HepG2 (cell line): ENCODE data around the gene SIK3. TPM values are rescaled to one million over a fixed set of nuclear protein-coding genes. Genes with fewer than 3 reads are reported as not detected.

Experiments
- ARNT ChIP-seq: fragments of 450-650 bp; IDR thresholded peaks from 2 replicates; pipeline ENCODE4 v1.6.1; 2017
- DMAP1 ChIP-seq: IDR thresholded peaks from 2 replicates; pipeline ENCODE4 v1.6.1; 2016
- FOXA3 ChIP-seq: IDR thresholded peaks from 2 replicates; pipeline ENCODE4 v1.6.1; 2016; ENCODE audit warnings: missing genetic modification reagents, missing compliant biosample characterization
- HDAC1 ChIP-seq: sonication (generic); formaldehyde crosslinking; IDR thresholded peaks from 2 replicates; pipeline ENCODE4 v1.5.1; 2020; ENCODE audit warnings: mild to moderate bottlenecking, missing genetic modification reagents
- HNRNPK ChIP-seq: fragments of 200-400 bp; formaldehyde crosslinking; IDR thresholded peaks from 2 replicates; pipeline ENCODE4 v1.6.1; 2018; ENCODE audit warnings: low read length, low read depth, moderate library complexity, mild to moderate bottlenecking; ENCODE audit not compliant: poor library complexity, severe bottlenecking
- KDM2A ChIP-seq: sonication (generic); formaldehyde crosslinking; IDR thresholded peaks from 2 replicates; pipeline ENCODE4 v1.4.0; 2020; ENCODE audit warnings: low read depth, missing genetic modification reagents, borderline replicate concordance
- PAWR ChIP-seq: sonication (generic); formaldehyde crosslinking; IDR thresholded peaks from 2 replicates; pipeline ENCODE4 v1.4.0; 2020; ENCODE audit warnings: missing genetic modification reagents, mild to moderate bottlenecking, borderline replicate concordance
- RBM22 ChIP-seq: fragments of 200-400 bp; formaldehyde crosslinking; optimal IDR thresholded peaks from 2 replicates; pipeline ENCODE3; 2017; ENCODE audit warnings: mild to moderate bottlenecking, low read length, moderate library complexity
- RNF219 ChIP-seq: sonication (generic); formaldehyde crosslinking; IDR thresholded peaks from 2 replicates; pipeline ENCODE4 v1.5.0; 2020; ENCODE audit warnings: mild to moderate bottlenecking, missing genetic modification reagents
- TERF1 ChIP-seq: sonication (generic); formaldehyde crosslinking; IDR thresholded peaks from 2 replicates; pipeline ENCODE4 v1.8.0; 2022; ENCODE audit warnings: mild to moderate bottlenecking, missing genetic modification reagents, moderate library complexity
- YEATS4 ChIP-seq: sonication (generic); formaldehyde crosslinking; IDR thresholded peaks from 2 replicates; pipeline ENCODE4 v1.4.0; 2020; ENCODE audit warnings: missing genetic modification reagents, borderline replicate concordance
- ZNF17 ChIP-seq: sonication (generic); formaldehyde crosslinking; IDR thresholded peaks from 2 replicates; pipeline ENCODE4 v1.5.0; 2020; ENCODE audit warnings: mild to moderate bottlenecking, missing genetic modification reagents
- ZNF318 ChIP-seq: sonication (generic); formaldehyde crosslinking; IDR thresholded peaks from 2 replicates; pipeline ENCODE4 v1.4.0; 2020; ENCODE audit warnings: mild to moderate bottlenecking, missing genetic modification reagents
- ZNF44 ChIP-seq: sonication (generic); formaldehyde crosslinking; IDR thresholded peaks from 2 replicates; pipeline ENCODE4 v1.5.1; 2020; ENCODE audit warnings: mild to moderate bottlenecking, missing genetic modification reagents
- polyA plus RNA-seq, 8 experiments: library from polyadenylated mRNA; depleted of rRNA in 3 of 8; stranded (reverse) in 7 of 8; unstranded in 1 of 8; fragments of >200 nt; fragmentation: Illumina TruSeq in 4 of 8; extraction: Trizol in 4 of 8; gene quantifications; 2 replicates each; pipeline versions ENCODE4 v1.2.1 to v1.2.3, GENCODE V29; 2011 to 2016; ENCODE audit warnings: low read depth in 4 of 8, missing spikeins in 1 of 8, mixed read lengths in 1 of 8; ENCODE audit not compliant: insufficient read depth in 1 of 8
- total RNA-seq, 5 experiments: library from RNA; depleted of rRNA; stranded (reverse); fragments of >200 nt; fragmentation: Illumina TruSeq; extraction: Trizol; gene quantifications; 2 replicates each; pipeline ENCODE4 v1.2.3, GENCODE V29; 2016; ENCODE audit warnings: low read depth in 1 of 5
- TF ChIP-seq, protein P1 (sequence below): sonication (generic); formaldehyde crosslinking; IDR thresholded peaks from 2 replicates; pipeline ENCODE4 v1.5.0; 2020; ENCODE audit warnings: mild to moderate bottlenecking, low read depth, missing genetic modification reagents, borderline replicate concordance
- TF ChIP-seq, protein P2 (sequence below): sonication (generic); formaldehyde crosslinking; IDR thresholded peaks from 2 replicates; pipeline ENCODE4 v1.5.1; 2020; ENCODE audit warnings: missing genetic modification reagents, mild to moderate bottlenecking, borderline replicate concordance

SIK3 gene
- total and polyA plus RNA-seq, 2 of the 13 experiments (the other 11 are each of a cell fraction or from before 2014, with no cell fraction given), result 5.7 to 9.8 TPM

- TF ChIP-seq KDM2A (CRISPR knock-in tag) (no peak), PAWR (CRISPR knock-in tag) (no peak), RBM22 (peak; percentile 14), ZNF17 (CRISPR knock-in tag) (no peak), YEATS4 (CRISPR knock-in tag) (peak; percentile 72), HNRNPK (no peak), RNF219 (CRISPR knock-in tag) (no peak), TERF1 (CRISPR knock-in tag) (no peak), DMAP1 (CRISPR knock-in tag) (no peak), ZNF318 (CRISPR knock-in tag) (no peak), HDAC1 (CRISPR knock-in tag) (peak; percentile 62; the same call in 1 of the 2 replicates), ARNT (no peak), ZNF44 (no peak), FOXA3 (no peak; the same call in 1 of the 2 replicates)
- TF ChIP-seq, protein P1, sequence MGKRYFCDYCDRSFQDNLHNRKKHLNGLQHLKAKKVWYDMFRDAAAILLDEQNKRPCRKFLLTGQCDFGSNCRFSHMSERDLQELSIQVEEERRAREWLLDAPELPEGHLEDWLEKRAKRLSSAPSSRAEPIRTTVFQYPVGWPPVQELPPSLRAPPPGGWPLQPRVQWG (CRISPR knock-in tag), result no peak
- TF ChIP-seq, protein P2, sequence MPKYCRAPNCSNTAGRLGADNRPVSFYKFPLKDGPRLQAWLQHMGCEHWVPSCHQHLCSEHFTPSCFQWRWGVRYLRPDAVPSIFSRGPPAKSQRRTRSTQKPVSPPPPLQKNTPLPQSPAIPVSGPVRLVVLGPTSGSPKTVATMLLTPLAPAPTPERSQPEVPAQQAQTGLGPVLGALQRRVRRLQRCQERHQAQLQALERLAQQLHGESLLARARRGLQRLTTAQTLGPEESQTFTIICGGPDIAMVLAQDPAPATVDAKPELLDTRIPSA (CRISPR knock-in tag), result no peak
Observed at GRCh38 chr11:116835791-116836631, 262.2 kb downstream of the SIK3 start (continued).
